ENCODE measurements around the gene ANKRD13D. TPM values are rescaled to one million over a fixed set of nuclear protein-coding genes. Genes with fewer than 3 reads are reported as not detected.
"Not testable (repeated sequence)": the region's sequence is repeated elsewhere in the genome, so short reads cannot be mapped to it uniquely, and the experiment has no call there.

ANKRD13D gene
- total RNA-seq, 1 donor from 2014 or later: 54.7 TPM

DNA sequence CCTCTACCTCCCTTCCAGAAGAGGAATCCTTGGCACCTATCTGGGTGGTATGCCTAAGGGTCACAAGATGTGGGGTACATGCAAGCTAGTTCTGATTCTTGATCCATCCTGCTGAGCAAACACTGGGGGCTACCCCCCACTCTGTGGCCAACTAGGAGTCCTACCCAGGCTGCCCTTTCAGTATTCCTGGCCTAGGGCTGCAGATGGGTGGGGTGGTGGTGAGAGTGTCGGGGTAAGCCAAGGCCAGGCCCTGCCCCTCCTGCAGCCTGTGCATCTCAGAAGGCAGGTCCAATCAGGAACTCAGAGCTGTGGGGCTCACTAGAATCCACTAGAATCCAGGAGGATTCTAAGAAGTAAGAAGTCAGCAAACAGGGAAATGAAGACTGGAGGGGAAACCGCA is 25.1 kb downstream of the ANKRD13D start:
- peak in 1 of 2 donors; percentile 46 for DNase-seq (ENCODE audit: low spot score in 2 of 2)
- intact Hi-C loops (cut with DNase I): no loop called here
- Histone ChIP-seq H3K27ac (no peak overlapping the region), H3K4me3 (no peak overlapping the region), H3K4me1 (peaks cover 0 to 12% of the 10 kb centered on the region in 2 donors), H3K9me3 (no peaks in the 10 kb centered on the region), H3K27me3 (no peaks in the 10 kb centered on the region), H3K36me3 (peaks cover 12 to 25% of the 10 kb centered on the region in 2 donors)
- TF ChIP-seq CTCF (IDR thresholded peaks at IDR 0.05): no peak

DNA sequence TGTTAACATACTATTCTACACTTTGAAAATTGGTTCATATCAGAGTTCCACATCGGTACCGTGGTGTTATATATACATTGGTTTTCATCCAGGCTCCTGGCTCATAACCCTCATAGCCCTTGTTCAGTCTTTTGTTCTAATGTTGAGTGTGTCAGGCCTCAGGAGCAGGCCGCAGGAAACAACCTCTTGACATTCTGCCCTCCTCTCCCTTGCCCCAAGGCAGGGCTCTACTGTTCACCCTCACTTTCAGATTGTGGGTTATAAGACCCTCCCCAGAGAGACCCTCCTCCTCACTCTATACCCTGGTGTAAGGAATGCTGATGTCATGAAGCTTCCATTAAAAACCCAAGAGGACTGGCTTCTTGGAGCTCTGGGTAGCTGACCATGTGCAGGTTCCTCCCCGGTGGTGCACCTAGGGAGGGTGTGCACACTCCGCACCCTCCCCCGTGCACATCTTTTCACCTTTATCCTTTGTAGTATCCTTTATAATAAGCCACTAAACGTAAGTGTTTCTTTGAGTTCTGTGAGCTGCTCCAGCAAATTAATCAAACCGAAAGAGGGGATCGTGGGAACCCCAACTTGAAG is 26.3 kb downstream of the ANKRD13D start:
- no peaks in the 10 kb centered on the region for H3K27me3 ChIP-seq
- no peak for TF ChIP-seq CTCF (IDR thresholded peaks at IDR 0.05)
- peak in 1 of 2 donors; percentile 25 for DNase-seq (ENCODE audit: low spot score in 2 of 2)
- peaks cover 0 to 12% of the 10 kb centered on the region in 2 donors for H3K4me1 ChIP-seq
- intact Hi-C loops (cut with DNase I): no loop called here
- no peaks in the 10 kb centered on the region for H3K9me3 ChIP-seq
- no peak overlapping the region for H3K4me3 ChIP-seq
- no peak overlapping the region for H3K27ac ChIP-seq
- H3K36me3 ChIP-seq: peaks cover 0 to 15% of the 10 kb centered on the region in 2 donors

DNA sequence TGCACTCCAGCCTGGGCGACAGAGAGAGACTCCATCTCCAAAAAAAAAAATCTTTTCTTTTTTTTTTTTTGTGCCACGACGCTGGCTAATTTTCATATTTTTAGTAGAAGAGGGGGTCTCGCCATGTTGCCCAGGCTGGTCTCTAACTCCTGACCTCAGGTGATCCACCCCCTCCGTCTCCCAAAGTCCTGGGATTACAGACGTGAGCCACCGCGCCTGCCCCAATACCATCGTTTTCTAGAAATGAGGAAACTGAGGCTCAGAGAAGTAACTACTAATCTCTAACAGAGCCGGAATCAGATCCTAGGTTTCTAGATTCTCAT is 27.7 kb downstream of the ANKRD13D start:
- DNase-seq (ENCODE audit: low spot score in 2 of 2): no peak
- H3K27me3 ChIP-seq: no peaks in the 10 kb centered on the region
- H3K4me1 ChIP-seq: peaks cover 0 to 12% of the 10 kb centered on the region in 2 donors
- H3K4me3 ChIP-seq: peak overlapping the region; percentile 66 to 83
- H3K27ac ChIP-seq: peak overlapping the region; percentile 80 to 86
- H3K9me3 ChIP-seq: no peaks in the 10 kb centered on the region
- TF ChIP-seq CTCF (IDR thresholded peaks at IDR 0.05): no peak
- intact Hi-C loops (cut with DNase I): loop anchor here (1.0 kb wide), 4 partner anchors 28 to 234 kb away; partner anchors contain the start of genes ANKRD13D and GRK2
- peaks cover 0 to under 1% of the 10 kb centered on the region in 2 donors for H3K36me3 ChIP-seq

- Histone ChIP-seq H3K4me1 (peaks cover 0 to 12% of the 10 kb centered on the region in 2 donors), H3K4me3 (peak overlapping the region; percentile 66 to 83), H3K9me3 (no peaks in the 10 kb centered on the region), H3K36me3 (no peaks in the 10 kb centered on the region), H3K27ac (peak overlapping the region; percentile 80 to 86), H3K27me3 (no peaks in the 10 kb centered on the region)
- peak; percentile 94 to 100 (median 97) for TF ChIP-seq CTCF (IDR thresholded peaks at IDR 0.05)
- peak; percentile 83 to 98 for DNase-seq (ENCODE audit: low spot score in 2 of 2)
- intact Hi-C loops (cut with DNase I): loop anchor here (1.0 kb wide), 4 partner anchors 28 to 234 kb away; partner anchors contain the start of genes ANKRD13D and GRK2
These were observed 28.2 kb downstream of the ANKRD13D start for GRCh38 chr11:67317205-67317887.

GRCh38 chr11:67317888-67318555 is 28.9 kb downstream of the ANKRD13D start:
- no peak for TF ChIP-seq CTCF (IDR thresholded peaks at IDR 0.05)
- Histone ChIP-seq H3K4me3 (peak overlapping the region; percentile 66 to 83), H3K9me3 (no peaks in the 10 kb centered on the region), H3K4me1 (peaks cover 0 to 12% of the 10 kb centered on the region in 2 donors), H3K36me3 (no peaks in the 10 kb centered on the region), H3K27ac (peak overlapping the region in 1 of 2 donors; percentile 80), H3K27me3 (no peaks in the 10 kb centered on the region)
- no peak for DNase-seq (ENCODE audit: low spot score in 2 of 2)
- intact Hi-C loops (cut with DNase I): loop anchor here (1.0 kb wide), 4 partner anchors 29 to 235 kb away; partner anchors contain the start of genes ANKRD13D and GRK2

- H3K27ac ChIP-seq; intact Hi-C loops (cut with DNase I); H3K36me3 ChIP-seq; H3K9me3 ChIP-seq; H3K27me3 ChIP-seq: not testable (repeated sequence)
- Histone ChIP-seq H3K4me3 (peak overlapping the region in 1 of 2 donors; percentile 83), H3K4me1 (peaks cover 0 to 12% of the 10 kb centered on the region in 2 donors)
- DNase-seq (ENCODE audit: low spot score in 2 of 2): peak in 1 of 2 donors; percentile 53
These were observed 29.8 kb downstream of the ANKRD13D start for GRCh38 chr11:67318876-67319275.

Data from ascending aorta (tissue), 2 donors.